Measurements from ENCODE around the gene RABGAP1.

The RABGAP1 gene

GRCh38 chr9:123011380-123011779 is 70.6 kb downstream of the RABGAP1 start:
- DNase-seq = no peak

GRCh38 chr9:123011878-123012528 is 71.2 kb downstream of the RABGAP1 start:
- DNase-seq = no peak

- DNase-seq = no peak
These were observed 75.8 kb downstream of the RABGAP1 start for GRCh38 chr9:123016631-123017030.

GRCh38 chr9:123020796-123021195 is 80.0 kb downstream of the RABGAP1 start:
- no peak for DNase-seq

GRCh38 chr9:123026425-123026824 is 85.6 kb downstream of the RABGAP1 start:
- DNase-seq = no peak

GRCh38 chr9:123027517-123027916 is 86.7 kb downstream of the RABGAP1 start:
- DNase-seq = no peak

- DNase-seq = no peak
These were observed 87.3 kb downstream of the RABGAP1 start for GRCh38 chr9:123028136-123028535.

- no peak for DNase-seq
These were observed 88.2 kb downstream of the RABGAP1 start for GRCh38 chr9:123028973-123029372.

GRCh38 chr9:123031963-123032362 is 91.1 kb downstream of the RABGAP1 start:
- DNase-seq = no peak

- DNase-seq = no peak
These were observed 92.5 kb downstream of the RABGAP1 start, which contains the start of gene GPR21 for GRCh38 chr9:123033352-123033751. GPR21 (plus strand) TSS chr9:123033667; CDS start chr9:123034567, 900 bp downstream.

GRCh38 chr9:123033864-123034601 is 93.2 kb downstream of the RABGAP1 start:
- DNase-seq = peak; percentile 91

GRCh38 chr9:123034881-123035510 is 94.2 kb downstream of the RABGAP1 start:
- peak; percentile 96 for DNase-seq

GRCh38 chr9:123035791-123036190 is 95.0 kb downstream of the RABGAP1 start:
- DNase-seq = no peak

GRCh38 chr9:123036893-123037545 is 96.2 kb downstream of the RABGAP1 start:
- no peak for DNase-seq

GRCh38 chr9:123039617-123040219 is 98.9 kb downstream of the RABGAP1 start:
- no peak for DNase-seq

GRCh38 chr9:123040801-123041200 is 100.0 kb downstream of the RABGAP1 start:
- DNase-seq = no peak

- DNase-seq = no peak
These were observed 100.7 kb downstream of the RABGAP1 start for GRCh38 chr9:123041489-123041888.

GRCh38 chr9:123043081-123043939 is 102.5 kb downstream of the RABGAP1 start:
- no peak for DNase-seq

- no peak for DNase-seq
These were observed 103.8 kb downstream of the RABGAP1 start for GRCh38 chr9:123044586-123044985.

GRCh38 chr9:123046406-123047195 is 105.8 kb downstream of the RABGAP1 start:
- no peak for DNase-seq

GRCh38 chr9:123048748-123049147 is 107.9 kb downstream of the RABGAP1 start:
- no peak for DNase-seq
